GM12891 (cell line): ENCODE results near the gene IL1A.

Experiments used
- PAX5 ChIP-seq: IDR thresholded peaks from 2 replicates; pipeline ENCODE4 v1.6.1; 2011; ENCODE audit warnings: low read length, moderate library complexity, mild to moderate bottlenecking; ENCODE audit not compliant: insufficient read depth, severe bottlenecking
- POLR2A ChIP-seq: IDR thresholded peaks from 2 replicates; pipeline ENCODE4 v1.6.1; 2011; ENCODE audit warnings: low read depth, low read length, control low read depth
- POLR2AphosphoS5 ChIP-seq: IDR thresholded peaks from 2 replicates; pipeline ENCODE4 v1.6.1; 2011; ENCODE audit warnings: low read depth, low read length, control low read depth
- SPI1 ChIP-seq: IDR thresholded peaks from 2 replicates; pipeline ENCODE4 v1.6.1; 2011; ENCODE audit warnings: low read depth, low read length, control low read depth
- TAF1 ChIP-seq: IDR thresholded peaks from 2 replicates; pipeline ENCODE4 v1.6.1; 2011; ENCODE audit warnings: low read depth, low read length, control low read depth

DNA sequence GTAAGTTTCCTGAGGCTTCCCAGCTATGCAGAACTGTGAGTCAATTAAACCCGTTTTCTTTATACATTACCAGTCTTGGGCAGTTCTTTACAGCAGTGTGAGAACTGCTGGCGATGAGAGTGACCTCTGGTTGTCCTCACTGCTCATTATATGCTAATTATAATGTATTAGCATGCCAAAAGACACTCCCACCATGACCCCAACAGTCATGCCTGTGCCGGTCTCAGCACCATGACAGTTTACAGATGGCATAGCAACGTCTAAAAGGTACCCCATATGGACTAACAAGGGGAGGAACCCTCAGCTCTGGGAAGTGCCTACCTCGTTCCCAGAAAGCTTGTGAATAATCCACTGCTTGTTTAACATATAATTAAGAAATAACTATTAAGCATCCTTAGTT, 8.1 kb upstream of the IL1A start:
- TF ChIP-seq POLR2AphosphoS5 (no peak), POLR2A (no peak), TAF1 (no peak), PAX5 (no peak), SPI1 (no peak)
